ENCODE results near the gene CASR.

DNA sequence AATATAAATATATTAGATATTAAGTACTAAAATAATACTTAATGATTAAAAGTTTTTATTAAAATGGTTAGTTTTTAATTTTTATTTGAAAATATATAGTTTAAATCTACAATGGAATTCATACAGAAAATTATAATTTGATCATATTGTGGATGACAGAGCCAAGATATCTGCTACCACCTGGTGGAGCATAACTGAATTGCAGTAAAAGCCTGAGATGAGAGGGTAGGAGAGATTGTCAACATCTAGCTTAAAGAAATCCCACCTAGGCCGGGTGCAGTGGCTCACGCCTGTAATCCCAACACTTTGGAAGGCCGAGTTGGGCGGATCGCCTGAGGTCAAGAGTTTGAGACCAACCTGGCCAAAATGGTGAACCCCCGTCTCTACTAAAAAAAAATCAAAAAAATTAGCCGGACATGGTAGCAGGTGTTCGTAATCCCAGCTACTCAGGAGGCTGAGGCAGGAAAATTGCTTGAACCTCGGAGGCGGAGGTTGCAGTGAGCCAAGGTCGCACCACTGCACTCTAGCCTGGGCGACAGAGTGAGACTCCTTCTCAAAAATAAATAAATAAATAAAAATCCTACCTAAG lies 116.5 kb downstream of the CASR start:
- no peak for TF ChIP-seq TEAD4 (IDR thresholded peaks at IDR 0.05)
- TF ChIP-seq YY1 (IDR thresholded peaks at IDR 0.05; ENCODE audit: low read depth), result no peak
- TF ChIP-seq FOXM1 (IDR thresholded peaks at IDR 0.05; ENCODE audit: borderline replicate concordance, low read depth), result no peak
- no peak for TF ChIP-seq EP300 (IDR thresholded peaks at IDR 0.05; ENCODE audit: borderline replicate concordance)
